Breast epithelium (tissue), 4 donors: ENCODE results near the gene PLPP7. TPM values are rescaled to one million over a fixed set of nuclear protein-coding genes. Genes with fewer than 3 reads are reported as not detected.

Experiments
- DNase-seq, 2 donors: peaks; one replicate each; pipeline ENCODE4 v3.0.0-alpha.2; 2019; ENCODE audit warnings: low spot score in 2 of 2
- H3K27ac ChIP-seq, 2 donors: fragments of 200-600 bp; sonication (generic) in 1 of 2; one replicate each; pipeline ENCODE4 v1.5.1; 2016 to 2019; ENCODE audit warnings: mild to moderate bottlenecking in 1 of 2
- H3K27me3 ChIP-seq, 2 donors: fragments of 200-600 bp; sonication (generic) in 1 of 2; one replicate each; pipeline versions ENCODE4 v1.5.1 to v1.6.0; 2017 to 2019; ENCODE audit warnings: control low read depth in 1 of 2, mild to moderate bottlenecking in 1 of 2
- H3K36me3 ChIP-seq: fragments of 200-600 bp; one replicate; pipeline ENCODE4 v1.5.1; 2019
- H3K4me1 ChIP-seq, 2 donors: fragments of 200-600 bp; sonication (generic); one replicate each; pipeline ENCODE4 v1.5.1; 2016 to 2019; ENCODE audit warnings: control low read depth in 1 of 2
- H3K4me3 ChIP-seq, 3 donors: fragments of 200-600 bp; sonication (generic); 1 replicate in 2 of 3; 2 replicates in 1 of 3; pipeline ENCODE4 v1.5.1; 2016 to 2019; ENCODE audit warnings: mild to moderate bottlenecking in 3 of 3, moderate library complexity in 2 of 3
- H3K9me3 ChIP-seq, 2 donors: fragments of 200-600 bp; sonication (generic) in 1 of 2; one replicate each; pipeline ENCODE4 v1.5.1; 2016 to 2019; ENCODE audit warnings: control low read depth in 1 of 2
- POLR2A ChIP-seq: fragments of 450-650 bp; IDR thresholded peaks from one replicate; pipeline ENCODE4 v1.6.1; 2016; ENCODE audit warnings: antibody characterized with exemption, mild to moderate bottlenecking, moderate library complexity
- POLR2AphosphoS5 ChIP-seq, 3 donors: sonication (generic); formaldehyde crosslinking; IDR thresholded peaks; one replicate each; pipeline ENCODE4 v1.6.1; 2017; ENCODE audit warnings: antibody characterized with exemption in 3 of 3
- intact Hi-C: fragments of 100-400 bp; cut with DNase I; formaldehyde crosslinking; loops from one replicate; pipeline ENCODE4 v1.15.1; 2023; ENCODE audit warnings: low total_unique reads
- total RNA-seq, 3 donors: library from RNA; depleted of rRNA; stranded (reverse); fragments of >200 nt; gene quantifications; one replicate each; pipeline ENCODE4 v1.1.0, GENCODE V29; 2016
- TF ChIP-seq, protein P1 (sequence below), 3 donors: fragments of 450-650 bp; IDR thresholded peaks; one replicate each; pipeline ENCODE4 v1.5.1; 2016 to 2017; ENCODE audit warnings: antibody characterized with exemption in 3 of 3, mild to moderate bottlenecking in 3 of 3, moderate library complexity in 3 of 3

PLPP7 gene
- total RNA-seq, 3 donors from 2014 or later, result 5.0 to 14.1 (median 9.3) TPM

DNA sequence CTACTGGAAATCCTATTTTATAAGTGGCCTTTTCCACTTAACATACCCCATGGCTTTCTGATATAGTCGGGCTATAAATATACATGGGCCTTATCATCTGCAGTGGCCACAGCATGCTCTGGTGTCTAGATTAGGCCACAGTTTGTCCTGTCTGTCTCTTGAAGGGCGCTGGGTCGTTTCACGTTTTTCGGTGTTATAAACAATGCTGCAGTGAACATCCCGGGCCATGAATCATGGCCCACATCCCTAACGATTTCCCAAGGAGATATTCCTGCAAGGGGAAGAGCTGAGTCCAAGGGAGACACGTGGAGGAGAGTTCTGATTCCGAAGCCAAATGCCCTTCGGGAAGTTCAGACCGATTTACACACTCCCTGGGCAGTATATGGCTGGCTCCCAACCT is 8.4 kb downstream of the PLPP7 start:
- H3K27ac ChIP-seq, result no peak overlapping the region
- H3K9me3 ChIP-seq, result no peaks in the 10 kb centered on the region
- H3K27me3 ChIP-seq, result no peaks in the 10 kb centered on the region
- H3K4me3 ChIP-seq, result no peak overlapping the region
- H3K36me3 ChIP-seq, result no peaks in the 10 kb centered on the region
- intact Hi-C loops, result no loop called here
- H3K4me1 ChIP-seq, result no peaks in the 10 kb centered on the region
- TF ChIP-seq POLR2A, result no peak
- TF ChIP-seq, protein P1, sequence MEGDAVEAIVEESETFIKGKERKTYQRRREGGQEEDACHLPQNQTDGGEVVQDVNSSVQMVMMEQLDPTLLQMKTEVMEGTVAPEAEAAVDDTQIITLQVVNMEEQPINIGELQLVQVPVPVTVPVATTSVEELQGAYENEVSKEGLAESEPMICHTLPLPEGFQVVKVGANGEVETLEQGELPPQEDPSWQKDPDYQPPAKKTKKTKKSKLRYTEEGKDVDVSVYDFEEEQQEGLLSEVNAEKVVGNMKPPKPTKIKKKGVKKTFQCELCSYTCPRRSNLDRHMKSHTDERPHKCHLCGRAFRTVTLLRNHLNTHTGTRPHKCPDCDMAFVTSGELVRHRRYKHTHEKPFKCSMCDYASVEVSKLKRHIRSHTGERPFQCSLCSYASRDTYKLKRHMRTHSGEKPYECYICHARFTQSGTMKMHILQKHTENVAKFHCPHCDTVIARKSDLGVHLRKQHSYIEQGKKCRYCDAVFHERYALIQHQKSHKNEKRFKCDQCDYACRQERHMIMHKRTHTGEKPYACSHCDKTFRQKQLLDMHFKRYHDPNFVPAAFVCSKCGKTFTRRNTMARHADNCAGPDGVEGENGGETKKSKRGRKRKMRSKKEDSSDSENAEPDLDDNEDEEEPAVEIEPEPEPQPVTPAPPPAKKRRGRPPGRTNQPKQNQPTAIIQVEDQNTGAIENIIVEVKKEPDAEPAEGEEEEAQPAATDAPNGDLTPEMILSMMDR (IDR thresholded peaks at IDR 0.05), result no peak
- TF ChIP-seq POLR2AphosphoS5 (IDR thresholded peaks at IDR 0.05), result no peak
- no peak for DNase-seq

DNA sequence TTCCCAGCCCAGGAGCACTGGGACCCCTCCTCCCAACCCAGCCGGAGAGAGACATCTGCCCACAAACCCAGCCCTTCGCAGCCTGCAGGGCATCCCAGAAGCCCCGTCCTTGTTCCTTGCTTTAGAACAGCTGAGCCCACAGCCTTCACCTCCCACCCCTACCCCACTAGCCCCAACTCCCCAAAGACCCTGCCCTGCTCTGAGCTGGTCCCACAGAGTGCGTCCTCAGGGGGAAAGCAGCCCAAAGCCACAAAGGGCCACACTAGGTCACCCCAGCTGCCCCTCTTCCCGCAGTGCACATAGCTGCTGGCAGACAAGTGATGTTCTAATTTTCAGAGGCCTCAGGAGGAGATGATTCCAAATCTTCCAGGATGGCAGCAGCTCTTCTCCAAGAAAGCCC is 8.8 kb downstream of the PLPP7 start:
- DNase-seq, result no peak
- no peak overlapping the region for H3K4me3 ChIP-seq
- no peaks in the 10 kb centered on the region for H3K9me3 ChIP-seq
- intact Hi-C loops, result no loop called here
- H3K27me3 ChIP-seq, result no peaks in the 10 kb centered on the region
- H3K36me3 ChIP-seq, result no peaks in the 10 kb centered on the region
- TF ChIP-seq, protein P1 (IDR thresholded peaks at IDR 0.05), result no peak
- no peak for TF ChIP-seq POLR2A
- no peak for TF ChIP-seq POLR2AphosphoS5 (IDR thresholded peaks at IDR 0.05)
- H3K27ac ChIP-seq, result no peak overlapping the region
- no peaks in the 10 kb centered on the region for H3K4me1 ChIP-seq

DNA sequence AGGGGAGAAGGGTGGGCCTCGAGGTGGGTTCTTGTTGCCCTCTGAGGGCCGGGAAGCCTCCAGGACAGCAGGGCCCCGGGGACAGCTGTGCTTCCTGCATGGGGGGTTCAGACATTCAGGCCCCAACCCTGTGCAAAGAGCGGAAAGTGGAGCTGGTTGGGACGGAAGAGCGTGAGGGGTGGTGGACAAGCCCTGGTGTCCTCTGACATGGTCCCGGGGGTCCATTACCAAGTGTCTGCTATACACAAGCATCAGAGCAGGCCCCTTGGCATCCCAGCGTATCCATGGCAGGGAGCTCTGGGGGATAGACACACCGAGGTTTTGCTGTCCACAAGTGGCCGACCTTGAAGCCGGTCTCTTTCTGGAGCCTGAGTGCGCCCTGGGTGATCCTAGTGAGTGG is 9.3 kb downstream of the PLPP7 start:
- no peak for TF ChIP-seq POLR2A
- Histone ChIP-seq H3K9me3 (no peaks in the 10 kb centered on the region), H3K36me3 (no peaks in the 10 kb centered on the region), H3K27ac (no peak overlapping the region), H3K27me3 (no peaks in the 10 kb centered on the region), H3K4me1 (no peaks in the 10 kb centered on the region), H3K4me3 (no peak overlapping the region)
- no peak for DNase-seq
- intact Hi-C loops, result no loop called here

DNA sequence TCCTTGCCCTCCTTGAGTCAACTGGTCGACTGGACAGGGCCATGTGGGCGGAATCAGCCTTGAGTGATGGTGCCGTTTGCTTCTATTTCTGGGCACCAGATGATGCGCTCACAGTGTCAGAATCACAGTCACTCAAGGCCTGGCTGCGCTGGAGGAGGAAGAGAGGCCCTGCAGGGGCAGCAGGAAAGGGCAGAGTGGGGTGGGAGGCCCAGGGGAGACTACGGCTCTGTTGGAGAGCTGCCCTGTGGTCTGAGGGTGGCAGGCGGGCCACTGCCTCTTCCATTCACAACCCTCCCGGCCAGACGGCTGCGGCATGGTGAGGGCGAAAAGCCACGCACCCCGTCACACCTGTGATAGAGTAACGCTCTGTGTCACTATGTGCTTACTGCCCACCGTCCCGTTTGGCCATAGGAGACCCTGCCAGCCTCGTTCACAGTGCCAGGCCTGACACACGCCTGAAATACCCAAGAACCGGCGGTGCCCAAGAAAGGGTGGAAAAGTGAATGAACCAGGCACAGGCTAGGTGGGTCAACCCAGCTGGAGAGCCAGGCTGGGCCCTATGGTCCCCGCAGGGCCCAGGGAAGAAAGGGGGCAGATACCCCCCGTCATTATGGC is 9.9 kb downstream of the PLPP7 start:
- Histone ChIP-seq H3K36me3 (no peaks in the 10 kb centered on the region), H3K27ac (no peak overlapping the region), H3K4me3 (no peak overlapping the region), H3K27me3 (no peaks in the 10 kb centered on the region), H3K9me3 (no peaks in the 10 kb centered on the region), H3K4me1 (no peaks in the 10 kb centered on the region)
- DNase-seq, result no peak
- intact Hi-C loops, result no loop called here
- TF ChIP-seq, protein P1 (IDR thresholded peaks at IDR 0.05), result no peak
- TF ChIP-seq POLR2A (no peak), POLR2AphosphoS5 (IDR thresholded peaks at IDR 0.05) (no peak)

DNA sequence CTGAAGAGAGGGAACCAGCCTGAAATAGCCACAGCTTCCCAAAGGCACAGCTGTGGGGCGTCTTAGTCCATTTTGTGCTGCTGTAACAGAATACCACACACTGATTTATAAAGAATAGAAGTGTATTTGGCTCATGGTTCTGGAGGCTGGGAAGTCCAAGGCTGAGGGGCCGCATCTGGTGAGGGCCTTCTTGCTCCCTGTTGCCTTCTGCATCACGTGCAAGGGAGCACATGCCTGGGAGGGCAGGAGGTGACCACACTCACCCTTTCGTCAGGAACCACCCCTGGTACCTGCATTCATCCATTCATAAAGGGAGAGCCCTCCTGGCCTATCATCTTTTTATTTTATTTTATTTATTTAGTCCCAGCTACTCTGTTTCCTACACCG is 10.4 kb downstream of the PLPP7 start:
- H3K4me3 ChIP-seq, result no peak overlapping the region
- intact Hi-C loops, result no loop called here
- H3K4me1 ChIP-seq, result no peaks in the 10 kb centered on the region
- no peak for DNase-seq
- H3K9me3 ChIP-seq, result no peaks in the 10 kb centered on the region
- H3K27me3 ChIP-seq, result no peaks in the 10 kb centered on the region
- no peaks in the 10 kb centered on the region for H3K36me3 ChIP-seq
- no peak overlapping the region for H3K27ac ChIP-seq
- TF ChIP-seq POLR2A (no peak), POLR2AphosphoS5 (IDR thresholded peaks at IDR 0.05) (no peak)
- TF ChIP-seq, protein P1 (IDR thresholded peaks at IDR 0.05), result no peak

DNA sequence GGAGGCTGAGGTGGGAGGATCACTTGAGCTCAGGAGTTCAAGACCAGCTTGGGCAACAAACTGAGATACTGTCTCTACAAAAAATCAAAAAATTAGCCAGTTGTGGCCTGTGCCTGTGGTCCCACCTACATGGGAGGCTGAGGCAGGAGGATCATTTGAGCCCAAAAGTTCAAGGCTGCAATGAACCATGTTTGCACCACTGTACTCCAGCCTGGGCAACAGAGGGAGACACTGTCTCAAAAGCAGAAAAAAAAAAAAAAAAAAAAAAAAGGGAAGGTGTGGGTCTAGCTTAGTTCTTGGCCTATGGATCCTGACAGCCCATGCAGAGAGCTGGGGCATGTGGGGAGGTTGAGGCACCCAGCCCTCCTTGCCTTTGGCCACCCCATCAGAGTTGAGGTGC is 10.9 kb downstream of the PLPP7 start:
- Histone ChIP-seq H3K4me1 (no peaks in the 10 kb centered on the region), H3K36me3 (no peaks in the 10 kb centered on the region), H3K9me3 (no peaks in the 10 kb centered on the region), H3K27ac (no peak overlapping the region), H3K27me3 (no peaks in the 10 kb centered on the region), H3K4me3 (no peak overlapping the region)
- TF ChIP-seq, protein P1 (IDR thresholded peaks at IDR 0.05), result no peak
- TF ChIP-seq POLR2A, result no peak
- no peak for TF ChIP-seq POLR2AphosphoS5 (IDR thresholded peaks at IDR 0.05)
- intact Hi-C loops, result no loop called here
- no peak for DNase-seq
